Measurements from ENCODE around the gene PIH1D1.

GRCh38 chr19:49441960-49442350 lies 9.7 kb downstream of the PIH1D1 start:
- TF ChIP-seq POLR2A (IDR thresholded peaks at IDR 0.05) (no peak), POLR2AphosphoS5 (IDR thresholded peaks at IDR 0.05) (no peak), CTCF (IDR thresholded peaks at IDR 0.05) (no peak), EP300 (IDR thresholded peaks at IDR 0.05) (no peak)
